K562 (cell line): ENCODE results near the gene TERT. TPM values are rescaled to one million over a fixed set of nuclear protein-coding genes. Genes with fewer than 3 reads are reported as not detected.

Experiments used
- ATAC-seq: fragments of 200-7000 bp; cut with Tn5 transposase; 3 replicates; pipeline ENCODE4 v1.9.1; 2020; ENCODE audit warnings: moderate library complexity
- BruUV-seq: library from RNA; stranded (reverse); fragments of 400-500 nt; replicated peaks from 2 replicates; lab custom pipeline; 2021; lab: Mats Ljungman, UMichigan
- CTCF ChIA-PET: fragments of 300-600 bp; formaldehyde crosslinking; extraction: SDS; loops from one replicate; lab custom pipeline; 2021; ENCODE audit warnings: low intra/inter-chr PET ratio; lab: Yijun Ruan, JAX
- POLR2A ChIA-PET: fragments of 300-600, 350-650 bp; sonication (Branson Sonifier 250); formaldehyde crosslinking; extraction: SDS; loops from one replicate; lab custom pipeline; 2021; ENCODE audit warnings: antibody characterized with exemption, inconsistent platforms; lab: Yijun Ruan, JAX
- DNase-seq, 4 experiments: peaks; one replicate each; pipeline versions ENCODE4 v3.0.0 to v3.0.0-alpha.2; 2011 to 2018; ENCODE audit warnings: low spot score in 3 of 4, mixed read lengths in 3 of 4; ENCODE audit errors: extremely low read depth in 1 of 4
- FAIRE-seq: peaks from 2 replicates; lab custom pipeline; 2011; peaks lifted over from hg19 to GRCh38; lab: Jason Lieb, UNC
- H2AFZ ChIP-seq: 2 replicates; pipeline ENCODE4 v1.6.0; 2011; ENCODE audit warnings: low read depth, low read length, control low read depth, inconsistent platforms
- H3K27ac ChIP-seq: fragments of 200-600 bp; 3 replicates; pipeline ENCODE4 v1.8.0; 2011; ENCODE audit warnings: low read depth, mild to moderate bottlenecking, control low read depth, inconsistent platforms, low read length, moderate library complexity, mixed read lengths; ENCODE audit errors: extremely low read depth
- H3K27me3 ChIP-seq, 2 experiments: fragments of 300-600 bp in 1 of 2; 2 replicates in 1 of 2; 3 replicates in 1 of 2; pipeline versions ENCODE4 v1.6.0 to v1.8.0; 2011; ENCODE audit warnings: inconsistent platforms in 2 of 2, low read length in 2 of 2, mild to moderate bottlenecking in 1 of 2, mixed read lengths in 1 of 2, moderate library complexity in 1 of 2; ENCODE audit not compliant: control insufficient read depth in 2 of 2, insufficient read depth in 2 of 2
- H3K36me3 ChIP-seq: fragments of 300-600 bp; 3 replicates; pipeline ENCODE4 v1.8.0; 2011; ENCODE audit warnings: mild to moderate bottlenecking, low read length, inconsistent platforms; ENCODE audit not compliant: control insufficient read depth, insufficient read depth
- H3K4me1 ChIP-seq, 2 experiments: fragments of 200-600 bp in 1 of 2; replicated peaks in 1 of 2; 2 replicates in 1 of 2; 3 replicates in 1 of 2; pipeline versions ENCODE4 v1.5.1 to v1.8.0; 2011; ENCODE audit warnings: inconsistent platforms in 2 of 2, low read length in 2 of 2, mild to moderate bottlenecking in 1 of 2, mixed read lengths in 1 of 2, moderate library complexity in 1 of 2; ENCODE audit not compliant: control insufficient read depth in 2 of 2, insufficient read depth in 2 of 2
- H3K4me2 ChIP-seq: 2 replicates; pipeline ENCODE4 v1.6.1; 2011; ENCODE audit warnings: low read length, control low read depth, inconsistent platforms, mixed read lengths; ENCODE audit not compliant: insufficient read depth
- H3K4me3 ChIP-seq: fragments of 200-600 bp; sonication (generic), shearing (Covaris generic); 2 replicates; pipeline ENCODE4 v1.5.1; 2016; ENCODE audit warnings: control low read depth, inconsistent platforms
- H3K79me2 ChIP-seq: fragments of 200-600 bp; 3 replicates; pipeline ENCODE4 v1.8.0; 2011; ENCODE audit warnings: low read length, inconsistent platforms; ENCODE audit not compliant: control insufficient read depth, insufficient read depth
- H3K9ac ChIP-seq, 2 experiments: 2 replicates each; pipeline versions ENCODE4 v1.6.0 to v1.6.1; 2011; ENCODE audit warnings: low read depth in 2 of 2, low read length in 2 of 2, control low read depth in 1 of 2, inconsistent platforms in 1 of 2, mild to moderate bottlenecking in 1 of 2, mixed read lengths in 1 of 2; ENCODE audit not compliant: insufficient read depth in 1 of 2
- H3K9me1 ChIP-seq: one replicate; pipeline ENCODE4 v1.6.0; 2011; ENCODE audit warnings: inconsistent platforms, mild to moderate bottlenecking, low read length, moderate library complexity; ENCODE audit not compliant: control insufficient read depth, insufficient read depth
- H3K9me3 ChIP-seq: replicated peaks from 2 replicates; pipeline ENCODE4 v1.5.1; 2011; ENCODE audit warnings: low read depth, low read length, inconsistent platforms; ENCODE audit not compliant: control insufficient read depth, insufficient read depth
- H4K20me1 ChIP-seq: replicated peaks from 2 replicates; pipeline ENCODE4 v1.6.1; 2011; ENCODE audit warnings: low read length, inconsistent platforms, mixed read lengths; ENCODE audit not compliant: control insufficient read depth, insufficient read depth
- E2F8 ChIP-seq: fragments of 450-650 bp; IDR thresholded peaks from 2 replicates; pipeline ENCODE4 v1.7.1; 2018; ENCODE audit warnings: mild to moderate bottlenecking, low read depth; ENCODE audit not compliant: partially characterized antibody
- PML ChIP-seq: IDR thresholded peaks from 2 replicates; pipeline ENCODE4 v1.6.1; 2012; ENCODE audit warnings: low read length, inconsistent platforms
- RBM14 ChIP-seq: fragments of 200-400 bp; formaldehyde crosslinking; IDR thresholded peaks from 2 replicates; pipeline ENCODE4 v1.6.1; 2018; ENCODE audit warnings: low read depth, mild to moderate bottlenecking, low read length, moderate library complexity, borderline replicate concordance; ENCODE audit not compliant: insufficient read depth
- SMAD3 ChIP-seq: fragments of 450-650 bp; formaldehyde crosslinking; conservative IDR thresholded peaks from 2 replicates; pipeline ENCODE4 v1.4.0; 2020; ENCODE audit warnings: mild to moderate bottlenecking
- WGBS: fragments of 100-300 bp; shearing (Covaris generic); methylation state at CpG from one replicate; pipeline ENCODE4 v1.1.6; 2016; ENCODE audit warnings: low coverage, mixed read lengths; ENCODE audit not compliant: insufficient coverage; ENCODE audit errors: missing lambda C conversion rate; 5-methylcytosine and 5-hydroxymethylcytosine counted together
- in situ Hi-C: fragments of 300-500 bp; cut with MboI; formaldehyde crosslinking; loops from 4 replicates; pipeline ENCODE4 v1.15.0; 2018; ENCODE audit warnings: inconsistent platforms, mixed read lengths
- intact Hi-C: fragments of 100-400 bp; cut with micrococcal nuclease; formaldehyde crosslinking; loops from 2 replicates; pipeline ENCODE4 v1.14.2; 2022
- polyA plus RNA-seq, 8 experiments: library from polyadenylated mRNA; depleted of rRNA in 4 of 8; stranded (reverse) in 5 of 8; unstranded in 3 of 8; fragments of >200 nt; fragmentation: Nextera tagmentation in 2 of 8; fragmentation: Illumina TruSeq in 1 of 8; extraction: Ambion mirVana in 2 of 8; extraction: Trizol in 1 of 8; gene quantifications; 2 replicates each; pipeline versions ENCODE4 v1.2.1 to v1.2.3, GENCODE V29; 2011 to 2014; ENCODE audit warnings: inconsistent platforms in 1 of 8, missing spikeins in 1 of 8
- total RNA-seq, 7 experiments: library from RNA; depleted of rRNA in 6 of 7; stranded (reverse); fragments of >200 nt in 6 of 7; fragmentation: Illumina TruSeq in 2 of 7; extraction: Trizol in 2 of 7; gene quantifications; 2 replicates each; pipeline versions ENCODE4 v1.2.1 to v1.2.3, GENCODE V29; 2011 to 2021; ENCODE audit warnings: low replicate concordance in 1 of 7
- TF ChIP-seq, protein P1 (sequence below): fragments of 450-650 bp; IDR thresholded peaks from 2 replicates; pipeline ENCODE4 v1.6.1; 2016; ENCODE audit warnings: low read depth, mild to moderate bottlenecking, moderate library complexity
- TF ChIP-seq, protein P2 (sequence below): fragments of 450-650 bp; IDR thresholded peaks from 2 replicates; pipeline ENCODE4 v1.6.1; 2018; ENCODE audit warnings: mild to moderate bottlenecking, low read depth; ENCODE audit not compliant: partially characterized antibody

TERT gene
- total and polyA plus RNA-seq, 9 of the 15 experiments (the other 6 are each of a cell fraction or from before 2014, with no cell fraction given) = 0.08 to 4.5 (median 0.98) TPM; not detected in 1

- in situ Hi-C loops = no loop called here
- no peak for TF ChIP-seq PML
- no peak for TF ChIP-seq RBM14
- TF ChIP-seq, protein P1, sequence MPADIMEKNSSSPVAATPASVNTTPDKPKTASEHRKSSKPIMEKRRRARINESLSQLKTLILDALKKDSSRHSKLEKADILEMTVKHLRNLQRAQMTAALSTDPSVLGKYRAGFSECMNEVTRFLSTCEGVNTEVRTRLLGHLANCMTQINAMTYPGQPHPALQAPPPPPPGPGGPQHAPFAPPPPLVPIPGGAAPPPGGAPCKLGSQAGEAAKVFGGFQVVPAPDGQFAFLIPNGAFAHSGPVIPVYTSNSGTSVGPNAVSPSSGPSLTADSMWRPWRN = no peak
- TF ChIP-seq E2F8 = no peak
- TF ChIP-seq, protein P2, sequence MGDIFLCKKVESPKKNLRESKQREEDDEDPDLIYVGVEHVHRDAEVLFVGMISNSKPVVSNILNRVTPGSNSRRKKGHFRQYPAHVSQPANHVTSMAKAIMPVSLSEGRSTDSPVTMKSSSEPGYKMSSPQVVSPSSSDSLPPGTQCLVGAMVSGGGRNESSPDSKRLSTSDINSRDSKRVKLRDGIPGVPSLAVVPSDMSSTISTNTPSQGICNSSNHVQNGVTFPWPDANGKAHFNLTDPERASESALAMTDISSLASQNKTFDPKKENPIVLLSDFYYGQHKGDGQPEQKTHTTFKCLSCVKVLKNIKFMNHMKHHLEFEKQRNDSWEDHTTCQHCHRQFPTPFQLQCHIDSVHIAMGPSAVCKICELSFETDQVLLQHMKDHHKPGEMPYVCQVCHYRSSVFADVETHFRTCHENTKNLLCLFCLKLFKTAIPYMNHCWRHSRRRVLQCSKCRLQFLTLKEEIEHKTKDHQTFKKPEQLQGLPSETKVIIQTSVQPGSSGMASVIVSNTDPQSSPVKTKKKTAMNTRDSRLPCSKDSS = no peak
- TF ChIP-seq SMAD3 (CRISPR knock-in tag) = no peak
- H3K79me2 ChIP-seq = no peaks in the 10 kb centered on the region
- no TSS peak for BruUV-seq
- no peaks in the 10 kb centered on the region for H3K9me1 ChIP-seq
- H4K20me1 ChIP-seq = peaks cover 25% of the 10 kb centered on the region
- POLR2A ChIA-PET = no interaction called here
- ATAC-seq (no peak), DNase-seq (no peak), FAIRE-seq (no peak)
- no peak overlapping the region for H2AFZ ChIP-seq
- no peak overlapping the region for H3K4me3 ChIP-seq
- H3K27me3 ChIP-seq = peaks cover 2 to 34% of the 10 kb centered on the region in 2 experiments; a peak in 3 of 5 replicates
- WGBS = 29% methylated on average over 17 of the region's 17 CpGs
- no peak overlapping the region for H3K27ac ChIP-seq
- no peaks in the 10 kb centered on the region for H3K9me3 ChIP-seq
- no peaks in the 10 kb centered on the region for H3K36me3 ChIP-seq
- no peak overlapping the region for H3K9ac ChIP-seq
- CTCF ChIA-PET = no interaction called here
- intact Hi-C loops = no loop called here
- H3K4me1 ChIP-seq = peaks cover 0 to 22% of the 10 kb centered on the region in 2 experiments; a peak in 1 of 5 replicates
- no peak overlapping the region for H3K4me2 ChIP-seq
Observed at GRCh38 chr5:1257363-1257762, 37.5 kb downstream of the TERT start.
